ENCODE data around the gene OPTC.
"Not testable (repeated sequence)": the region's sequence is repeated elsewhere in the genome, so short reads cannot be mapped to it uniquely, and the experiment has no call there.

OPTC gene

GRCh38 chr1:203516906-203517305 lies 23.0 kb downstream of the OPTC start:
- DNase-seq (ENCODE audit: low read depth, low spot score) = no peak

- no peak for DNase-seq (ENCODE audit: low read depth, low spot score)
Measured at GRCh38 chr1:203517426-203518110, 23.6 kb downstream of the OPTC start.

- not testable (repeated sequence) for DNase-seq (ENCODE audit: low read depth, low spot score)
Measured at GRCh38 chr1:203518139-203518538, 24.2 kb downstream of the OPTC start.

GRCh38 chr1:203518541-203518940 lies 24.6 kb downstream of the OPTC start:
- DNase-seq (ENCODE audit: low read depth, low spot score) = no peak

- DNase-seq (ENCODE audit: low read depth, low spot score) = no peak
Measured at GRCh38 chr1:203519053-203519840, 25.3 kb downstream of the OPTC start.

GRCh38 chr1:203519896-203520295 lies 25.9 kb downstream of the OPTC start:
- DNase-seq (ENCODE audit: low read depth, low spot score) = no peak

- DNase-seq (ENCODE audit: low read depth, low spot score) = no peak
Measured at GRCh38 chr1:203520315-203520714, 26.4 kb downstream of the OPTC start.

- DNase-seq (ENCODE audit: low read depth, low spot score) = no peak
Measured at GRCh38 chr1:203521074-203521794, 27.3 kb downstream of the OPTC start.

GRCh38 chr1:203521812-203522211 lies 27.9 kb downstream of the OPTC start:
- DNase-seq (ENCODE audit: low read depth, low spot score) = no peak

GRCh38 chr1:203522237-203522636 lies 28.3 kb downstream of the OPTC start:
- no peak for DNase-seq (ENCODE audit: low read depth, low spot score)

GRCh38 chr1:203523667-203524066 lies 29.7 kb downstream of the OPTC start:
- DNase-seq (ENCODE audit: low read depth, low spot score) = no peak

- no peak for DNase-seq (ENCODE audit: low read depth, low spot score)
Measured at GRCh38 chr1:203524152-203524551, 30.2 kb downstream of the OPTC start.

GRCh38 chr1:203524824-203525223 lies 30.9 kb downstream of the OPTC start:
- no peak for DNase-seq (ENCODE audit: low read depth, low spot score)

GRCh38 chr1:203525685-203526084 lies 31.7 kb downstream of the OPTC start:
- DNase-seq (ENCODE audit: low read depth, low spot score) = no peak

- no peak for DNase-seq (ENCODE audit: low read depth, low spot score)
Measured at GRCh38 chr1:203526130-203526529, 32.2 kb downstream of the OPTC start.

- DNase-seq (ENCODE audit: low read depth, low spot score) = no peak
Measured at GRCh38 chr1:203526572-203526971, 32.6 kb downstream of the OPTC start.

- DNase-seq (ENCODE audit: low read depth, low spot score) = no peak
Measured at GRCh38 chr1:203527013-203527412, 33.1 kb downstream of the OPTC start.

- no peak for DNase-seq (ENCODE audit: low read depth, low spot score)
Measured at GRCh38 chr1:203528063-203528462, 34.1 kb downstream of the OPTC start.

- DNase-seq (ENCODE audit: low read depth, low spot score) = no peak
Measured at GRCh38 chr1:203528976-203529835, 35.3 kb downstream of the OPTC start.

- DNase-seq (ENCODE audit: low read depth, low spot score) = no peak
Measured at GRCh38 chr1:203531063-203531462, 37.1 kb downstream of the OPTC start.

- no peak for DNase-seq (ENCODE audit: low read depth, low spot score)
Measured at GRCh38 chr1:203534012-203534411, 40.1 kb downstream of the OPTC start.

- no peak for DNase-seq (ENCODE audit: low read depth, low spot score)
Measured at GRCh38 chr1:203534526-203534925, 40.6 kb downstream of the OPTC start.

Data from activated naive CD8-positive, alpha-beta T cell treated with anti-CD3 and anti-CD28 coated beads, Interleukin-2, amount 50 U/mL, for 16 hours (primary cell).